Measurements from ENCODE around the gene PRDM16.

PRDM16 gene

DNA sequence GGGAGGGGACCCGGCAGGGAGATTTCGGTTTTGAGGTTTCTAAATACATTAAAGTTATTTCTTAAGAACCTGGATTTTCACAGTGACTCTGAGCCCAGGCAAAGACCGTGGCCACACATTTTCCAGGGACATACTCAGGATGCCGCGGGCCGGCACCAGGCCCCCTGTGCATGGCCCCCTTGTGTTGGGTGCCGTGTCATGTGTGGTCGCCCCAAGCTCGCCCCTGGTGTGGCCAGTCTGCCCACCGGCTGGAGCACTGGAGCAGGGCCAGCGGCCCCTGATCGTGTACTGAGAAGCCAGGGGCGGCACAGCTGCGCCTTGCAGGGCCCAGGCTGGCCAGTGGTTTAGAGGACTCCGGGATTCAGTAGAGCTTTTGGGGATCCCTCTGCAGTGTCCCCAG lies 412.0 kb downstream of the PRDM16 start:
- Histone ChIP-seq H3K36me3 (ENCODE audit: control insufficient read depth, insufficient read depth, low read length) (no peaks in the 10 kb centered on the region), H3K4me3 (ENCODE audit: insufficient read depth, low read depth, low read length, poor library complexity, severe bottlenecking) (no peak overlapping the region), H3K27me3 (replicated peaks; ENCODE audit: control insufficient read depth, insufficient read depth, low read length, poor library complexity, severe bottlenecking) (no peaks in the 10 kb centered on the region), H3K4me1 (ENCODE audit: control insufficient read depth, insufficient read depth, low read length, poor library complexity, severe bottlenecking) (no peaks in the 10 kb centered on the region), H3K9me3 (ENCODE audit: control insufficient read depth, low read length) (no peaks in the 10 kb centered on the region), H3K27ac (ENCODE audit: insufficient read depth, low read length, poor library complexity, severe bottlenecking) (no peak overlapping the region)
- DNase-seq = no peak

DNA sequence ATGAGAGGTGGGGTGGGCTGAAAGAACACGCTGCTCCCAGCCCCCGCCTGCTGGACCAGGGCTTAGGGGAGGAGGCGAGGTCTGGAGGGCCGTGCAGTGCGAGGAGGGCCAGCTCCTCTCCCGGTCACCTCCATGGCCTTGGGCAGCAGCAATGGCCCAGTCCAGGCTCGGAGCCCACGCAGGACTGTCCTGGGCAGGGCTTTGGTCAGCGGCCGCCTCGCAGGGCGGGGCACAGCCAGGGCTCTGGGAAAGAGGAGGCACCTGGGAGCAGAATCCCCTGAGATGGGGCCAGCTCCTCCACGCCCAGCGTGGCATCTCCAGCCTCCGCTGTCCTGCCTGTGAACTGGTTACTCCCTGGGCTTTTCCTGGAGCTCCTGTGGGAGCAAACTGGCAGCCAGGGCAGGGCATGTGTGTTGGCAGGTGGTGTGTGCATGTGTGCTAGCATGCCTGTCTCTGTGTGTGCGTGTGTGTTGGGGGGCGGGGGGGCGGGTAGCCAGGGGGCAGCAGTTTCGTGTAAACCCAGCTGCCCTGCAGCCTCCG lies 412.9 kb downstream of the PRDM16 start:
- Histone ChIP-seq H3K4me1 (ENCODE audit: control insufficient read depth, insufficient read depth, low read length, poor library complexity, severe bottlenecking) (no peaks in the 10 kb centered on the region), H3K9me3 (ENCODE audit: control insufficient read depth, low read length) (no peaks in the 10 kb centered on the region), H3K36me3 (ENCODE audit: control insufficient read depth, insufficient read depth, low read length) (no peaks in the 10 kb centered on the region), H3K27me3 (replicated peaks; ENCODE audit: control insufficient read depth, insufficient read depth, low read length, poor library complexity, severe bottlenecking) (no peaks in the 10 kb centered on the region), H3K27ac (ENCODE audit: insufficient read depth, low read length, poor library complexity, severe bottlenecking) (no peak overlapping the region), H3K4me3 (ENCODE audit: insufficient read depth, low read depth, low read length, poor library complexity, severe bottlenecking) (no peak overlapping the region)
- DNase-seq = no peak

DNA sequence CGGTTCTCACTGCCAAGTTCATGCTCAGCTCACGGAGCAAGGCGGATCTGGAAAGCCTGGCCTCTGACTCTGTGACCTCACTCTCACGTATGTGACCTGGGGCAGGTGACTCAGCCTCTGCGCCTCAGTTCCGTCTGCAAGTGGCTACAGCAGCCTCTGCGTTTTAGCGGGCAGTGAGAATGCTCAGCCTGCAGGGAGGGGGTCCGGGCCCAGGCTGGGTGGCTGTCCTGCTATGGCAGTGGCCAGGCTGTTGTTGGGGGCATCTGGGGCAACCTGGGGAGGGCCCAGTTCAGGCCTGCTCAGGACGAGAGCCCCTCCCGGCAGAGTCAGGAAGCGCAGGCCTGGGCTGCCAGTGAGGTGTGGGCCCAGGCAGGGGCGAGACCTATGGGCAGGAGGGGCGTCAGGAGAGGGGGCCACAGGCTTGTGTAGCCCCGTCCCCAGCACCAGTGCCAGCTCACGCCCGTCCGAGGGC lies 413.4 kb downstream of the PRDM16 start:
- H3K27ac ChIP-seq (ENCODE audit: insufficient read depth, low read length, poor library complexity, severe bottlenecking) = no peak overlapping the region
- DNase-seq = no peak
- no peaks in the 10 kb centered on the region for H3K4me1 ChIP-seq (ENCODE audit: control insufficient read depth, insufficient read depth, low read length, poor library complexity, severe bottlenecking)
- H3K27me3 ChIP-seq (replicated peaks; ENCODE audit: control insufficient read depth, insufficient read depth, low read length, poor library complexity, severe bottlenecking) = no peaks in the 10 kb centered on the region
- no peak overlapping the region for H3K4me3 ChIP-seq (ENCODE audit: insufficient read depth, low read depth, low read length, poor library complexity, severe bottlenecking)
- no peaks in the 10 kb centered on the region for H3K36me3 ChIP-seq (ENCODE audit: control insufficient read depth, insufficient read depth, low read length)
- no peaks in the 10 kb centered on the region for H3K9me3 ChIP-seq (ENCODE audit: control insufficient read depth, low read length)

DNA sequence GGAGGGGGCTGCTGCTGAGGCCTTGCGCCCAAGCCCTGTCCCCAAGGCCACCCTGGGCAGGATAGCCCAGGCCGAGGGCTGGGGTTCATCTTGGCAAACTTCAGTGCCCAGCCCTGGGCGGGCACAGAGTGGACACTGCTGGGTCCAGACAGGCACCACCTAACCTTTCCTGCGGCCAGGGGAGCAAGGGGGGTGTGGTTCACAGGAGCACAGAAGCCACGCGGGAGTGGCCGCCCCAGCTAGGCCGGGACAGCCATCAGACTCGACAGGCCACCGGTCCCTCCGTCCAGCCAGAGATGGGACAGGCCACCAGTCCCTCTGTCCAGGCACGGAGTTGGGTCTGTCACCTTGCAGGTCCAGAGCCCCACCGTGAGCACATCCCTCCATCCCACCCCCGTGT lies 414.4 kb downstream of the PRDM16 start:
- Histone ChIP-seq H3K4me3 (ENCODE audit: insufficient read depth, low read depth, low read length, poor library complexity, severe bottlenecking) (no peak overlapping the region), H3K9me3 (ENCODE audit: control insufficient read depth, low read length) (peaks cover 4% of the 10 kb centered on the region), H3K4me1 (ENCODE audit: control insufficient read depth, insufficient read depth, low read length, poor library complexity, severe bottlenecking) (no peaks in the 10 kb centered on the region), H3K36me3 (ENCODE audit: control insufficient read depth, insufficient read depth, low read length) (no peaks in the 10 kb centered on the region), H3K27ac (ENCODE audit: insufficient read depth, low read length, poor library complexity, severe bottlenecking) (no peak overlapping the region), H3K27me3 (replicated peaks; ENCODE audit: control insufficient read depth, insufficient read depth, low read length, poor library complexity, severe bottlenecking) (no peaks in the 10 kb centered on the region)
- DNase-seq = no peak

DNA sequence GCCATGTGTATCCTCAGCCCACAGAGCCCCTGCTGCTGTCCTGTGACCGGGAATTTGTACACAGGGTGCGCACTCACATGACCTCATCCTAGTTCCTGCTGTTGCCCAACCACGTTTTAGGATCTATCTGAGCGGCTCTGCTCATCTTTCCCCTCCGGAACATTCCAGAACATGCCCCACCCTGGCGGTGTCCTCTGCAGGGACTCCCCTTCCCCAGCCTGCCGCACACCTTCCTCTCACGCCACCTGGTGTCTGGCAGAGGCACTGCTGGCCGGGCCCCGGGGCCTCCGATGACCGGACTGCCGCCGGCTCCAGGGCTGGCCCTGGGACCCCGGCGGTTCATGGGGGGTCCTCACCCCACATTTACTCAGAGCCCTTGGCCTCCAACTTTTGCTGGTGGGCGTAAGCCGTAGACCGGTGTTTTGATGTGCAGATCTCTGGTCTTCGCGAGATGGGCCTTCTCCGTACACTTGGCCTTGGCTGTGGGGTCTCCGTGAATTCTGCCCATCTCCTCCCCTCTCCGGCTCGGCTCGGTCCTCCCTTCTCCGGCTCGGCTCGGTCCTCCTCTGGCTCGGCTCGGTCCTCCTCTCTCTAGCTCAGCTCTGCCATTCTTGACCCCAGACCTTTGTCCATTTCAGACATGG lies 414.9 kb downstream of the PRDM16 start:
- Histone ChIP-seq H3K27ac (ENCODE audit: insufficient read depth, low read length, poor library complexity, severe bottlenecking) (no peak overlapping the region), H3K36me3 (ENCODE audit: control insufficient read depth, insufficient read depth, low read length) (no peaks in the 10 kb centered on the region), H3K4me1 (ENCODE audit: control insufficient read depth, insufficient read depth, low read length, poor library complexity, severe bottlenecking) (no peaks in the 10 kb centered on the region), H3K9me3 (ENCODE audit: control insufficient read depth, low read length) (peaks cover 6% of the 10 kb centered on the region), H3K4me3 (ENCODE audit: insufficient read depth, low read depth, low read length, poor library complexity, severe bottlenecking) (no peak overlapping the region), H3K27me3 (replicated peaks; ENCODE audit: control insufficient read depth, insufficient read depth, low read length, poor library complexity, severe bottlenecking) (no peaks in the 10 kb centered on the region)
- peak in 1 of 3 donors; percentile 10 for DNase-seq

DNA sequence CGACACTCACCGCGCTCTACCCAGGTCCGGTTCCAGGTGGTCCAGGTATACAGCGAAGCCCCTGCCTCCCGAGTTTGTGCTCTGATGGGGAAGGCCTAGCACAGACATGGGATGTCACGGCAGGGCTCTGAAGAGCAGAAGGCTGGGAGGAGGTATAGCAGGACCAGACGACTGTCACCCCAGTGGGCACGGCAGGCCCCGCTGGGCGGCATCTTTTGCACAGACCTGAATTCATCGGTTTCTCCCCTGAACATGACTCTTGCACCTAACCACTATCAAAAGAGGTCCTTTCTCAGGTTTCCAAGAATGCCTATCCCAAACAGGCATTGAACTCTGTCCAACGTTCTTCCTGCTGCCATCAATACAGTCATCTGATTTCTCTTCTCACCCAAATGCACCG lies 416.0 kb downstream of the PRDM16 start:
- H3K36me3 ChIP-seq (ENCODE audit: control insufficient read depth, insufficient read depth, low read length) = peaks cover 4% of the 10 kb centered on the region
- H3K27me3 ChIP-seq (replicated peaks; ENCODE audit: control insufficient read depth, insufficient read depth, low read length, poor library complexity, severe bottlenecking) = no peaks in the 10 kb centered on the region
- no peak overlapping the region for H3K27ac ChIP-seq (ENCODE audit: insufficient read depth, low read length, poor library complexity, severe bottlenecking)
- H3K9me3 ChIP-seq (ENCODE audit: control insufficient read depth, low read length) = peaks cover 6% of the 10 kb centered on the region
- H3K4me1 ChIP-seq (ENCODE audit: control insufficient read depth, insufficient read depth, low read length, poor library complexity, severe bottlenecking) = no peaks in the 10 kb centered on the region
- no peak overlapping the region for H3K4me3 ChIP-seq (ENCODE audit: insufficient read depth, low read depth, low read length, poor library complexity, severe bottlenecking)
- DNase-seq = no peak

Data from effector memory CD4-positive, alpha-beta T cell (primary cell).